Neuronal stem cell (in vitro differentiated cells): ENCODE data around the gene HOXC5.

Experiments
- DNase-seq: peaks from one replicate; pipeline ENCODE4 v3.0.0-alpha.2; 2013; ENCODE audit warnings: low spot score
- H2AFZ ChIP-seq: one replicate; pipeline ENCODE4 v1.6.1; 2013; ENCODE audit warnings: mild to moderate bottlenecking, low read length, inconsistent platforms
- H2AK5ac ChIP-seq: 2 replicates; pipeline ENCODE4 v1.6.1; 2013; ENCODE audit warnings: low read depth, mild to moderate bottlenecking, inconsistent platforms, low read length, moderate library complexity, mixed read lengths
- H2BK120ac ChIP-seq: 2 replicates; pipeline ENCODE4 v1.6.1; 2013; ENCODE audit warnings: low read depth, mild to moderate bottlenecking, inconsistent platforms, low read length, moderate library complexity, mixed read lengths
- H2BK12ac ChIP-seq: one replicate; pipeline ENCODE4 v1.6.1; 2013; ENCODE audit warnings: low read length, inconsistent platforms
- H2BK15ac ChIP-seq: 2 replicates; pipeline ENCODE4 v1.6.1; 2013; ENCODE audit warnings: mild to moderate bottlenecking, low read length, inconsistent platforms, mixed read lengths
- H2BK5ac ChIP-seq: one replicate; pipeline ENCODE4 v1.6.1; 2013; ENCODE audit warnings: inconsistent platforms, mild to moderate bottlenecking, low read length, moderate library complexity
- H3K14ac ChIP-seq: one replicate; pipeline ENCODE4 v1.6.1; 2013; ENCODE audit warnings: low read length, inconsistent platforms
- H3K18ac ChIP-seq: 2 replicates; pipeline ENCODE4 v1.6.1; 2013; ENCODE audit warnings: low read length, inconsistent platforms
- H3K23ac ChIP-seq: 2 replicates; pipeline ENCODE4 v1.6.1; 2013; ENCODE audit warnings: low read depth, mild to moderate bottlenecking, mixed read lengths, low read length, inconsistent platforms; ENCODE audit not compliant: poor library complexity
- H3K27ac ChIP-seq: replicated peaks from 3 replicates; pipeline ENCODE4 v1.5.1; 2013; ENCODE audit warnings: low read length, inconsistent platforms
- H3K27me3 ChIP-seq, 3 experiments: 2 replicates each; pipeline ENCODE4 v1.6.1; 2013; ENCODE audit warnings: low read length in 3 of 3, mild to moderate bottlenecking in 2 of 3, inconsistent platforms in 1 of 3, low read depth in 1 of 3, mixed read lengths in 1 of 3, moderate library complexity in 1 of 3; ENCODE audit not compliant: control insufficient read depth in 3 of 3, insufficient read depth in 3 of 3
- H3K36me3 ChIP-seq, 2 donors: replicated peaks in 1 of 2; 2 replicates each; pipeline ENCODE4 v1.6.1; 2013; ENCODE audit warnings: low read length in 2 of 2; ENCODE audit not compliant: control insufficient read depth in 2 of 2, insufficient read depth in 2 of 2
- H3K4ac ChIP-seq: 2 replicates; pipeline ENCODE4 v1.6.1; 2013; ENCODE audit warnings: inconsistent platforms, mild to moderate bottlenecking, low read length, moderate library complexity
- H3K4me1 ChIP-seq, 2 donors: 1 replicate in 1 of 2; 2 replicates in 1 of 2; pipeline ENCODE4 v1.6.1; 2013; ENCODE audit warnings: low read length in 2 of 2, low read depth in 1 of 2; ENCODE audit not compliant: control insufficient read depth in 2 of 2, insufficient read depth in 1 of 2
- H3K4me2 ChIP-seq: one replicate; pipeline ENCODE4 v1.6.1; 2013; ENCODE audit warnings: mild to moderate bottlenecking, low read length, inconsistent platforms; ENCODE audit not compliant: insufficient read depth, poor library complexity, severe bottlenecking
- H3K4me3 ChIP-seq, 2 donors: 2 replicates each; pipeline ENCODE4 v1.5.1; 2013; ENCODE audit warnings: low read length in 2 of 2, mild to moderate bottlenecking in 2 of 2, inconsistent platforms in 1 of 2, moderate library complexity in 1 of 2
- H3K79me1 ChIP-seq: one replicate; pipeline ENCODE4 v1.6.1; 2013; ENCODE audit warnings: low read depth, mild to moderate bottlenecking, inconsistent platforms, low read length, moderate library complexity
- H3K9ac ChIP-seq: one replicate; pipeline ENCODE4 v1.6.1; 2013; ENCODE audit warnings: mild to moderate bottlenecking, low read depth, low read length, inconsistent platforms; ENCODE audit not compliant: poor library complexity
- H3K9me3 ChIP-seq, 2 donors: replicated peaks in 1 of 2; 2 replicates each; pipeline versions ENCODE3 to v1.6.1; 2013; ENCODE audit warnings: low read length in 2 of 2, mild to moderate bottlenecking in 2 of 2, inconsistent platforms in 1 of 2, low read depth in 1 of 2, mixed read lengths in 1 of 2, moderate library complexity in 1 of 2; ENCODE audit not compliant: control insufficient read depth in 2 of 2, insufficient read depth in 1 of 2
- H4K8ac ChIP-seq: one replicate; pipeline ENCODE4 v1.6.1; 2013; ENCODE audit warnings: low read depth, mild to moderate bottlenecking, inconsistent platforms, low read length, moderate library complexity
- H4K91ac ChIP-seq: one replicate; pipeline ENCODE4 v1.6.1; 2013; ENCODE audit warnings: low read length, low read depth, mild to moderate bottlenecking, inconsistent platforms; ENCODE audit not compliant: poor library complexity
- WGBS, 2 donors: extraction: QIAGEN DNeasy Blood & Tissue Kit; methylation state at CpG; one replicate each; pipeline ENCODE4 v1.1.7; 2013; ENCODE audit warnings: missing lambda C conversion rate in 2 of 2, mixed read lengths in 1 of 2; ENCODE audit not compliant: insufficient read length in 2 of 2, insufficient replicate concordance in 1 of 2; ENCODE audit errors: extremely low coverage in 2 of 2; 5-methylcytosine and 5-hydroxymethylcytosine counted together

The HOXC5 gene

DNA sequence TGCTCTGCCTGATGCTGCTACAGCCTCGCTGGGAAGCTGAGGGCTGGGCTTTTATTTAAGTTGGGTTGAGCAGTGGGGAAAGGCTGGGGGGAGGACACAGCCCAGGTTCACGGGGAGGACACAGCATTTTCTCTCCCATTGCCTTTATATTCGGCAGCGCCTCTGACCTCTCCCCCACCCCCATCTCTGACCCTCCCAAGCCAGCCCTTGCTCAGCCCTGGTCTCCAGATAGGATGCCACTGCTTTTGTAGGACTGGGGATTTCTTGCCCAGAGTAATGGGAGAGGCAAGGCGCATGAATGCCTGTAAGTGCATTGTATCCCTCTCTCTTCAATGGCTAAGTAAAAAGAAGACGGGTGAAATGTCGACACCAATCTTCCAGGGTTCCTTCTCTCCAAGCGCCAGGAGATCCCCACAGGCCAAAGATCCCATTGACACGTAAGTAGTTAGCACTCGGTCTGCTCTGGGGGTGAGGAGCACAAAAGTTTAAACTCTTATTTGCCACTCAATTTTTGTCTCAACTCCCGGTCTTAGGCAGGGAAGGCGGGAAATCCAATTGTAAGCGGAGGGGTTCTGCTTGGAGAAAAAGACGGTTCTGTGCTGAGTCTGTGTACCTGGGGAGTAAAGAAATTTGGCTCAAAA, 25.4 kb downstream of the HOXC5 start:
- Histone ChIP-seq H2BK5ac (no peak overlapping the region), H3K27me3 (peaks cover 41 to 99% (median 95%) of the 10 kb centered on the region in 3 experiments), H3K14ac (no peak overlapping the region), H4K8ac (no peak overlapping the region), H4K91ac (no peak overlapping the region), H2BK12ac (no peak overlapping the region), H3K4me2 (no peak overlapping the region), H2AFZ (no peak overlapping the region), H3K9me3 (no peaks in the 10 kb centered on the region), H3K79me1 (no peaks in the 10 kb centered on the region), H2BK120ac (no peak overlapping the region), H3K4me1 (no peaks in the 10 kb centered on the region), H2AK5ac (no peak overlapping the region), H3K4ac (no peak overlapping the region), H3K23ac (no peak overlapping the region), H3K4me3 (no peak overlapping the region), H2BK15ac (no peak overlapping the region), H3K27ac (no peak overlapping the region), H3K9ac (no peak overlapping the region), H3K18ac (no peak overlapping the region), H3K36me3 (no peaks in the 10 kb centered on the region)
- no CpG with 5 or more reads among the region's 14 CpGs for WGBS, 2 donors
- no peak for DNase-seq

DNA sequence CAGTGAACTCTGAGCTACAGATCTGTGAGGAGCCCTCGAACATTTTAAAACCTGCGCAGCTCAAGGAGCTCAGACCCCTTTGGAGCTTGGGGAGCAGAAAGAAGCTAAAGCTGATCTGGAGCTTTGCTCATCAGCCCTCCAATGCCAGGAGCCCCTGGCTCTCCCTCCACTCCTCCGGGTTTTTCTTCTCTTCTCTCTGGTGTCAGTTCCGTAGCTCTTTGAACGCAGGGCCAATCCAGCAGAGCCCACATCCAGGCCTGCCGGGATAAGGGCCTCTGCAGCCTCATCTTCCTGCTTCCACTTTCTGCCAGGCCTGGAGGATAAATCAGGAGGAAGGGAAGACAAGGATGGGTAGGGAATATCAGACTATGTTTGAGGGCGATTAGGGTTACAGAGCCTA, 26.8 kb downstream of the HOXC5 start:
- Histone ChIP-seq H3K14ac (no peak overlapping the region), H3K18ac (no peak overlapping the region), H2AFZ (no peak overlapping the region), H3K4me3 (no peak overlapping the region), H2BK15ac (no peak overlapping the region), H3K79me1 (no peaks in the 10 kb centered on the region), H4K8ac (no peak overlapping the region), H2AK5ac (no peak overlapping the region), H3K4me1 (no peaks in the 10 kb centered on the region), H2BK12ac (no peak overlapping the region), H3K27me3 (peaks cover 31 to 96% (median 87%) of the 10 kb centered on the region in 3 experiments), H3K23ac (no peak overlapping the region), H2BK5ac (no peak overlapping the region), H3K4me2 (no peak overlapping the region), H3K9ac (no peak overlapping the region), H4K91ac (no peak overlapping the region), H3K9me3 (no peaks in the 10 kb centered on the region), H3K27ac (no peak overlapping the region), H3K4ac (no peak overlapping the region), H2BK120ac (no peak overlapping the region), H3K36me3 (no peaks in the 10 kb centered on the region)
- WGBS, 2 donors: no CpG with 5 or more reads among the region's 7 CpGs
- DNase-seq: no peak

DNA sequence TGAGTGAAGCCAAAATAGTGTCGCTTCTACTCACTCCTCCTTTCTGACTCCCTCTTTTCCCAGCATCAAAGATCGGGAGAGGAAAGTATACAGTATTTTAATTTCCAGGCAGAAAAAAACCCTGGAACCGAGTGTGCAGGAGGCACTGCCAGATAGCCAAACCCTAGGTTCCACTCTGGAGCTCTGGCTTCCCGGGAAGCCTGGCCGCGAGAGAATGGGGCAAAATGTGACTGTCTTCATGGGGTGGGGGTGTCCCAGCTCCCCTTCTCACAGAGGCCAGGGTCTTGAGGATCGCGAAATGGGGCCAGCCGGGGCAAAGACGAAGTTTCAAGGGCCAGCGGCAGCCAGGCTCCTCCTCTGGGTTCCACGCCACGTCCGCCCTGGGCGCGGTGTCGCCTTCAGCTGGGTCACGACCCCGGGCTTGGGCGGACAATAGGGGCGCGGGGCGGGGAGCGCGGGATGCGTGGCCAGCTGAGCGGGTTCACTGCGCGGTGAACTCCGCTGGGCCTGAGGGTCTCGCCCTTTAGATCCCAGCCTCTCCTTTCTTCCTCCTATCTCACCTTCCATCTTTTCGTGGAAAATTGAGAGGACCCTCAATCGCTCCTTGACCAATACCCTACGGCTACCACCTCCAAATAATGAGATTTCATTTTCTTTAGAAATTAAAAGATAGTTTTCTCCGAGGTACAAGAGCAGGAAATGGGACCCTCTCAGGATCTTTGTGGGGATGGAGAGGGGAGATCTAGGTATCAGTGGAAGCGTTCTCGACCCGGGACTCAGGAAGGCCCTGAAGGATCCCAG, 27.5 kb downstream of the HOXC5 start:
- H2BK120ac ChIP-seq: no peak overlapping the region
- H3K4me3 ChIP-seq: no peak overlapping the region
- H3K4me1 ChIP-seq: no peaks in the 10 kb centered on the region
- H2AFZ ChIP-seq: no peak overlapping the region
- H2BK12ac ChIP-seq: no peak overlapping the region
- no peak overlapping the region for H3K18ac ChIP-seq
- no peak overlapping the region for H2BK5ac ChIP-seq
- no CpG with 5 or more reads among the region's 38 CpGs for WGBS, 2 donors
- H3K79me1 ChIP-seq: no peaks in the 10 kb centered on the region
- H3K4me2 ChIP-seq: no peak overlapping the region
- peaks cover 28 to 95% (median 83%) of the 10 kb centered on the region in 3 experiments for H3K27me3 ChIP-seq
- H3K9ac ChIP-seq: no peak overlapping the region
- H2BK15ac ChIP-seq: no peak overlapping the region
- no peaks in the 10 kb centered on the region for H3K9me3 ChIP-seq
- no peak for DNase-seq
- H3K4ac ChIP-seq: no peak overlapping the region
- no peak overlapping the region for H3K14ac ChIP-seq
- H4K8ac ChIP-seq: no peak overlapping the region
- no peak overlapping the region for H4K91ac ChIP-seq
- H3K36me3 ChIP-seq: no peaks in the 10 kb centered on the region
- H3K23ac ChIP-seq: peak overlapping the region; percentile 48
- H2AK5ac ChIP-seq: no peak overlapping the region
- H3K27ac ChIP-seq: no peak overlapping the region

DNA sequence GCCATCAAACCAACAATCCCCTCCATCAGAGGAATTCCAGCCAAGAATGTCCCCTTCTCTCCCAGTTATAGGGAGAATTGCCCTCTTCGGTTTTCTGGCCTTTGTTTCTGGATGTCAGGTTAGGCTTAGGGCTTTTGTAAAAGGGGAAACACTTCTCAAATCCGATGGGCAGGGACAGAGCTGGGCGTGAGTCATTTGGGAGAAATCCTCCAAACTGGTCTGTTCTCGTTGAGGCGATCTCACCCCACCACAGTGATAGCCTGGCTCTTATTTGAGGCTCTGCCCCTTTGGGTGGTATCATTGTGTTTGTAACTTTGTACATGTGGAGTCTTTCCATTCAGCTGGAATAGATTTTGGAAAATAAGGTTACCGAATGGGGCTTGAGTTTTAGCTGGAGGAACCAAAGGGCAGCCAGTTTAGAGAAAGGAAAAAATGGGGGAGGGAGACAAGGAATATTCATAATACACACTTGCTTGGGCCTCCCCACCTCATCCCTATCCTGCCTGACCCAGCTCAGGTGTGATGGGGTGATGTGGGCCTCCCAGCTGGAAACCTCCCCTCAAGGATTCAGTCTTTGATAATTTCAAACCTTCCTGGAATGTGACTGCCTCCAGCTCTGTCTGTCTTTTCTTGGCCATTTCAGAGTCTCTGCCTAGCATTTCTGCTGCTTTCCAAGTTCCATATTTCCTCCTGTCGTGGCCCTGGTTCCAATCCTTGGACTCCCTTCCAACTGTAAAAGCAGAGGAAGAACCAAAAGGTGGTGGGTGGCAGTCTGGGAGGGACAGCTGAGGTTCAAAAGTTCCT, 28.3 kb downstream of the HOXC5 start:
- no peak overlapping the region for H3K14ac ChIP-seq
- no peak overlapping the region for H3K4ac ChIP-seq
- no peak overlapping the region for H3K23ac ChIP-seq
- no peak overlapping the region for H2BK15ac ChIP-seq
- no peaks in the 10 kb centered on the region for H3K9me3 ChIP-seq
- H2BK5ac ChIP-seq: no peak overlapping the region
- no peak overlapping the region for H4K91ac ChIP-seq
- H3K4me2 ChIP-seq: no peak overlapping the region
- H3K79me1 ChIP-seq: no peaks in the 10 kb centered on the region
- no peaks in the 10 kb centered on the region for H3K36me3 ChIP-seq
- no peak overlapping the region for H2BK120ac ChIP-seq
- no peak overlapping the region for H3K9ac ChIP-seq
- H4K8ac ChIP-seq: no peak overlapping the region
- H2AK5ac ChIP-seq: no peak overlapping the region
- no peak overlapping the region for H3K18ac ChIP-seq
- no peak overlapping the region for H3K27ac ChIP-seq
- no CpG with 5 or more reads among the region's 7 CpGs for WGBS, 2 donors
- no peak overlapping the region for H3K4me3 ChIP-seq
- H2BK12ac ChIP-seq: no peak overlapping the region
- DNase-seq: no peak
- peaks cover 28 to 95% (median 82%) of the 10 kb centered on the region in 3 experiments for H3K27me3 ChIP-seq
- no peaks in the 10 kb centered on the region for H3K4me1 ChIP-seq
- H2AFZ ChIP-seq: no peak overlapping the region
